DMS114 treated with DMSO at 0.1 percent for 48 hours (cell line): ENCODE data around the gene RAMAC.
"Not testable (repeated sequence)": the region's sequence is repeated elsewhere in the genome, so short reads cannot be mapped to it uniquely, and the experiment has no call there.

ENCODE experiments used
- DNase-seq: peaks from one replicate; lab custom pipeline; 2025; ENCODE audit not compliant: unreplicated experiment; lab: John Stamatoyannopoulos, UW

The RAMAC gene

DNA sequence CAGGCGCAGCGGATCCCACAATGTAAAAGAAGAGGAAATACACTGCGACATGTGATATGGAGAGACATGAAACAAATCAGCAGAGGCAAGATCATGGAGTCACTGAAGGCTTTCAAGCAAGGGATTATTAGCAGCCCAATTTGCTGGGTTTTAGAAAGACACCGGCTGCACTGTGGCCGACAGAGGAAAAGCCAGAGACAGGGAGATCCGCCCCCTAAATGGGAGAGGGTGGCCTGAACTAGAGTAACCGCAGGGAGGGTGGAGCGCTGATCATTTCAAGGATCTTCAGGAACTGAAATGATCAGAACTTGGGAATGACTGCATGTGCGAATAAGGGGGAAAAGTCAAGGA lies 26.0 kb downstream of the RAMAC start:
- no peak for DNase-seq

DNA sequence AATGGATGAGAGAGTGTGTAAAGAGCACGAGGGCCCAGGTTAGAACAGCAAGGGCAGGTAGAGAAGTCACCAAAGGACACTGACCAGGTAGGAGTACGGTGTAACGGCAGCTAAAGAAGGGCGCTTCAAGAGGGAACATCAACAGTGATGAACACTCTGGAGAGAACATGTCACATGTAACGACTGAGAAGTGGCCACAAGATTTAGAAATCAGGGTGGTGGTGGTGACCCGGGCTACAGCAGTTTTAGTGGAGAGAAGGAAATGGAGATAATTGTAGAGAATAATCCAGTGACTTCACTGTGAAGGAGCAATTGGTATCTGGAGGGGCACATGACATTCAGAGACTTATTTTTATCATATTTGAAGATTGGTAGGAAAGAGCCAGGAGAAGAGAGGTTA lies 26.6 kb downstream of the RAMAC start:
- no peak for DNase-seq

DNA sequence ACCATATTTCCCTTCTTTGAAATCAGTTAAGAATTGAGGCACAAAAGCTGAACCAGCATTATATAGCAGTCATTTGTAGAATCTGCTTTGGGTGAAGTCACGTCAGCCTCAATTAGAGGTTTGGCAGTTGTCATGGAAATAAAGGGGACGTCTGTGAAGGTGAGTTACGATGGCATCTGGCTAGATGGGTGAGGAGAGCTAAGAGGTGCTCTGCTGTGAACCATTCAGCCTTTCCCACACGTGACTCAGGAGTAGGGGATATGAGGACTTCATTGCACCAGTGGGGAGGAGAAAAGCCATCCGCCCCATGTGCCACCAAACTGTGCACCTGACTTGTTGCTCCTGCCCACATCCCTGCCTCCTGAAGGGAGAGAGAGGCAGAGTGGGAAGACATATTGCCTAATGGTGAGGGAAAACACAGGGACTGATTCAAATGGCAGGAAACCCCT lies 28.2 kb downstream of the RAMAC start:
- DNase-seq: no peak

GRCh38 chr15:83015361-83015760 lies 29.4 kb downstream of the RAMAC start:
- no peak for DNase-seq

GRCh38 chr15:83016906-83017305 lies 30.9 kb downstream of the RAMAC start:
- DNase-seq: no peak

DNA sequence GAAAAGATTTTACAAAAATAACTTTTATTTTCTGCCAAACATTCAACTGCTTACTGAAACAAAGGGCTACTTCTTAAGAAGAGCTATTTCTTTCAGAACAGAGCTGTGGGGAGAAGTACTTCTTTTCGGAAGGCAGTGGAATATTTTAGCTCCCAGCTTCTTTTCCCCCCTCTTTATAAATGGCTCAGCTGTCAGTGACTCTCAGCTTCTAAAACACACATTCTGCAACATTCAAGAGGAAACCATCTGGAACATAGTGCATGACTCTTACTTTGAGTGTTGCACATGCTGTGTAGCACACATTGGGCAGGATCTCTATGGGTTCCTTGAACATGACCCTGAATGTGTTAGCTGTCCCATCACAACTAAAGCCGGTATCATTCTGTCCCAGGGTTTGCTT lies 32.4 kb downstream of the RAMAC start:
- no peak for DNase-seq

DNA sequence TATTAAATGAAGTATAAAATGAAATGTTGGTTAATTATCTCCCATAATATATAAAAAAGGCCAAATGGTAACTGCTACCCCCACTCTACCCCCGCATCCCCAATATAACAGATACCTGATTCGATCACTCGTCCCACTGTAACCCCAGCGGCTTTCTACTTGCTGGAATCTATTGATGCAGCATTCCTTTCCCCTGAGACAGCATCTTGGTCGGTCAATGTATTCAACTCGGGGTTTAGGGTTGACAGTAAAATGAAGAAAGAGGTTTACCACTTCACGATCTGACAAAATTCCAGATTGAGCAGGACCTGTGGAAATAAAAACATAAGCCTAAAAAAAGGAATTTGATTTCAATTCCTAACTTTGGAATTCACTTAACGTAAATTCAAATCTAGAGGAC lies 44.0 kb downstream of the RAMAC start:
- no peak for DNase-seq

DNA sequence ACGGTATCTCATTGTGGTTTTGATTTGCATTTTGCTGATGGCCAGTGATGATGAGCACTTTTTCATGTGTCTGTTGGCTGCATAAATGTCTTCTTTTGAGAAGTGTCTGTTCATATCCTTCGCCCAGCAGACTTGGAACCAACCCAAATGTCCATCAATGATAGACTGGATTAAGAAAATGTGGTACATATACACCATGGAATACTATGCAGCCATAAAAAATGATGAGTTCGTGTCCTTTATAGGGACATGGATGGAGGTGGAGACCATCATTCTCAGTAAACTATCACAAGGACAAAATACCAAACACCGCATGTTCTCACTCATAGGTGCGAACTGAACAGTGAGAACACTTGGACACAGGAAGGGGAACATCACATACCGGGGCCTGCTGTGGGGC lies 45.2 kb downstream of the RAMAC start:
- DNase-seq: not testable (repeated sequence)

- DNase-seq: no peak
These were observed 50.2 kb downstream of the RAMAC start for GRCh38 chr15:83036253-83036652.

DNA sequence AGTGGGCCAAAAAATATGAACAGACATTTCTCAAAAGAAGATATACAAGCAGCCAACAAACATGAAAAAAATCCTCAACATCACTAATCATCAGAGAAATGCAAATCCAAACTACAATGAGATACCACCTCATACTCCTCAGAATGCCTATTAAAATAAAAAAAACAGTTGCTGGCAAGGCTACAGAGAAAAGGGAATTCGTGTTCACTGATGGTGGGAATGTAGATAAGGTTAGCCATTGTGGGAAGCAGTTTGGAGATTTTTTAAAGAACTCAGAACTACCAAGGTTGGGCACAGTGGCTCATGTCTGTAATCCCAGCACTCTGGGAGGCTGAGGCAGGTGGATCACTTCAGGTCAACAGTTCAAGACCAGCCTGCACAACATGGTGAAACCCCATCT lies 53.2 kb downstream of the RAMAC start:
- DNase-seq: no peak
